ENCODE data around the gene MAP3K19.
"Not testable (repeated sequence)": the region's sequence is repeated elsewhere in the genome, so short reads cannot be mapped to it uniquely, and the experiment has no call there.

Gene MAP3K19

GRCh38 chr2:134988994-134989605, 58.1 kb downstream of the MAP3K19 start:
- DNase-seq (ENCODE audit: low read depth in 3 of 3), result no peak

GRCh38 chr2:134985061-134985460, 62.2 kb downstream of the MAP3K19 start:
- no peak for DNase-seq (ENCODE audit: low read depth in 3 of 3)

- DNase-seq (ENCODE audit: low read depth in 3 of 3), result no peak
Measured at GRCh38 chr2:134982603-134983002, 64.6 kb downstream of the MAP3K19 start.

GRCh38 chr2:134980639-134981038, 66.6 kb downstream of the MAP3K19 start:
- DNase-seq (ENCODE audit: low read depth in 3 of 3), result no peak

GRCh38 chr2:134979221-134979620, 68.0 kb downstream of the MAP3K19 start:
- DNase-seq (ENCODE audit: low read depth in 3 of 3), result no peak

GRCh38 chr2:134977104-134977503, 70.1 kb downstream of the MAP3K19 start:
- DNase-seq (ENCODE audit: low read depth in 3 of 3), result not testable (repeated sequence)

- no peak for DNase-seq (ENCODE audit: low read depth in 3 of 3)
Measured at GRCh38 chr2:134976074-134976702, 71.1 kb downstream of the MAP3K19 start.

- DNase-seq (ENCODE audit: low read depth in 3 of 3), result no peak
Measured at GRCh38 chr2:134975281-134976009, 71.8 kb downstream of the MAP3K19 start.

GRCh38 chr2:134973241-134974138, 73.8 kb downstream of the MAP3K19 start:
- DNase-seq (ENCODE audit: low read depth in 3 of 3), result no peak

GRCh38 chr2:134967166-134967565, 80.1 kb downstream of the MAP3K19 start:
- not testable (repeated sequence) for DNase-seq (ENCODE audit: low read depth in 3 of 3)

- no peak for DNase-seq (ENCODE audit: low read depth in 3 of 3)
Measured at GRCh38 chr2:134957477-134957876, 89.8 kb downstream of the MAP3K19 start.

- no peak for DNase-seq (ENCODE audit: low read depth in 3 of 3)
Measured at GRCh38 chr2:134955744-134956143, 91.5 kb downstream of the MAP3K19 start.

GRCh38 chr2:134954065-134954464, 93.2 kb downstream of the MAP3K19 start:
- DNase-seq (ENCODE audit: low read depth in 3 of 3), result no peak

- DNase-seq (ENCODE audit: low read depth in 3 of 3), result no peak
Measured at GRCh38 chr2:134952608-134953007, 94.6 kb downstream of the MAP3K19 start.

GRCh38 chr2:134950886-134951285, 96.4 kb downstream of the MAP3K19 start:
- DNase-seq (ENCODE audit: low read depth in 3 of 3), result no peak

- DNase-seq (ENCODE audit: low read depth in 3 of 3), result no peak
Measured at GRCh38 chr2:134949981-134950708, 97.1 kb downstream of the MAP3K19 start.

- no peak for DNase-seq (ENCODE audit: low read depth in 3 of 3)
Measured at GRCh38 chr2:134946073-134946472, 101.2 kb downstream of the MAP3K19 start.

- no peak for DNase-seq (ENCODE audit: low read depth in 3 of 3)
Measured at GRCh38 chr2:134944975-134945374, 102.3 kb downstream of the MAP3K19 start.

- no peak for DNase-seq (ENCODE audit: low read depth in 3 of 3)
Measured at GRCh38 chr2:134943540-134943939, 103.7 kb downstream of the MAP3K19 start.

- DNase-seq (ENCODE audit: low read depth in 3 of 3), result no peak
Measured at GRCh38 chr2:134936691-134937090, 110.6 kb downstream of the MAP3K19 start.

GRCh38 chr2:134934641-134935040, 112.6 kb downstream of the MAP3K19 start:
- DNase-seq (ENCODE audit: low read depth in 3 of 3), result no peak

Measured in stimulated activated CD4-positive, alpha-beta T cell treated with anti-CD3 and anti-CD28 coated beads, TNF-alpha, amount 100 ng/mL, for 24 hours (primary cell).